ENCODE results near the gene PATL2.
"Not testable (repeated sequence)": the region's sequence is repeated elsewhere in the genome, so short reads cannot be mapped to it uniquely, and the experiment has no call there.

Gene PATL2

GRCh38 chr15:44719293-44719999, 8.3 kb upstream of the PATL2 start:
- peak; percentile 51 to 56 for DNase-seq

GRCh38 chr15:44718927-44719292, 7.8 kb upstream of the PATL2 start:
- no peak for DNase-seq

- no peak for DNase-seq
Observed at GRCh38 chr15:44718180-44718926, 7.2 kb upstream of the PATL2 start.

- no peak for DNase-seq
Observed at GRCh38 chr15:44716983-44717602, 6.0 kb upstream of the PATL2 start.

- DNase-seq: no peak
Observed at GRCh38 chr15:44715797-44716334, 4.7 kb upstream of the PATL2 start.

- no peak for DNase-seq
Observed at GRCh38 chr15:44715142-44715796, 4.1 kb upstream of the PATL2 start.

GRCh38 chr15:44713006-44713966, 2.2 kb upstream of the PATL2 start:
- no peak for DNase-seq

- peak; percentile 52 to 69 for DNase-seq
Observed at GRCh38 chr15:44712346-44713005, 1.4 kb upstream of the PATL2 start.

GRCh38 chr15:44711743-44712345, 721 bp upstream of the PATL2 start:
- DNase-seq: peak; percentile 56 to 62

GRCh38 chr15:44710236-44711095, 657 bp downstream of the PATL2 start:
- peak in 1 of 2 experiments; percentile 35 for DNase-seq

- DNase-seq: no peak
Observed at GRCh38 chr15:44706946-44707636, 4.0 kb downstream of the PATL2 start.

- no peak for DNase-seq
Observed at GRCh38 chr15:44706401-44706800, 4.7 kb downstream of the PATL2 start.

- no peak for DNase-seq
Observed at GRCh38 chr15:44705986-44706385, 5.1 kb downstream of the PATL2 start.

GRCh38 chr15:44700676-44701075, 10.4 kb downstream of the PATL2 start:
- DNase-seq: not testable (repeated sequence)

- DNase-seq: no peak
Observed at GRCh38 chr15:44698641-44699040, 12.5 kb downstream of the PATL2 start.

GRCh38 chr15:44697014-44697413, 14.1 kb downstream of the PATL2 start:
- no peak for DNase-seq

- no peak for DNase-seq
Observed at GRCh38 chr15:44695294-44695693, 15.8 kb downstream of the PATL2 start.

- DNase-seq: no peak
Observed at GRCh38 chr15:44694416-44694815, 16.7 kb downstream of the PATL2 start.

- DNase-seq: no peak
Observed at GRCh38 chr15:44692659-44693058, 18.5 kb downstream of the PATL2 start.

Measured in stimulated activated CD4-positive, alpha-beta T cell treated with anti-CD3 and anti-CD28 coated beads, Interleukin-4, amount 100 ng/mL, for 4 hours (primary cell).